NCI-H187 treated with DMSO at 0.1 percent for 48 hours (cell line): Measurements from ENCODE around the gene PACS2.

Experiments used
- DNase-seq: peaks from one replicate; lab custom pipeline; 2025; lab: John Stamatoyannopoulos, UW

Gene PACS2

DNA sequence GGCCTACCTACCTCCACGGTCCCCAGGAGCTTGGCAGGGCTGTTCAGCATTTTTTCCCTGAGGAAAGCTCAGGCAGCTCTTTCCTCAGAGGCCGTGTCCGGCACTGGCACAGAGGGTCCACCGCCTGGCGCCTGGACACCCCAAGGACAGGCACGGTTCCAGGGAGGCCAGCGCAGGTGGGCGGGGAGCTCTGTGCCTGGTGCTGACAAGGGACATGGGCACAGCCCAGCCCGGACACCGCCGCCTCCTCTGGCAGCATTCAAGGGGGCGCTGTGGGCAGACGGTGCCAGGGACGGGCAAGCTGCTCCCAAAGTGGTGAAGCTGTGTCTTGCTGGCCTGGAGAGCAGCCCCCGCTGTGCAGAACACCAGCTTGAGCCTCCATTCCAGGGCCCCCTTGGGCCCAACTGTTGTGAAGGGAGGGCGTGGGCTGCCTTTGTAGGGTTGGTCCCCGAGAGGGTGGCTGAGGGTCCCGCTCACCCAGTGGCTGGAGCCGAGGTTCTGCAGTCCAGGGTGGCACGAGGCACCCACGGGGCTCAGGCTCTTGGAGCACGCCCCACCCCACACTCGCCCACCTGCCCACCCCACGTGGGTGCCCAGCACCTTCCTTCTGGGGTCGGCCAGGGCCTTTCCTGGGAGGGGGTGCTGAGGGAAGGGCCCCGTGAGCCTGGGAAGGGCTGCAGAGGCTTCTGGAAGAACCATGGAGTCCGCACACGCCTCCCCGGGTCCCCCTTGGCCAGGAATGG lies 54.5 kb downstream of the PACS2 start:
- DNase-seq, result no peak

- DNase-seq, result no peak
These were observed 55.1 kb downstream of the PACS2 start for GRCh38 chr14:105369653-105370040.

DNA sequence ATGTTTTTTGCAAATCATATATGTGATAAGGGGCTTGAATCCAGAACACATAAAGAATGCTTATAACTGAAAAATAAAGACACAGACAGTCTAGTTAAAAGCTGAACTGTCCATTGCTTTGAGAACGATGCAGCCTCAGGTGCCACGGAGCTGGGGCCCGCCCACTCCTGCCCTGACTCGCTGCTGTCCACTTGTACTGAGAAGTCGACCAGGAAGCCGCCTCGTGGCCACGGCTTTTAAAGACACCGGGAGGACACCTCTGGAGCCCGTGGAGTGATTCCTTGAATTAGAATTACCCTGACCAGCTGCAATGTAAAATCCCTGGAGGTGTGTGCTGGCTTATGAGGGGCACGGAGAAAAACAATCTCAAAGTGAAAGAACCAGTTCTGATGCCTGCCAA lies 59.8 kb downstream of the PACS2 start:
- no peak for DNase-seq

GRCh38 chr14:105375635-105376057 lies 61.1 kb downstream of the PACS2 start:
- no peak for DNase-seq

DNA sequence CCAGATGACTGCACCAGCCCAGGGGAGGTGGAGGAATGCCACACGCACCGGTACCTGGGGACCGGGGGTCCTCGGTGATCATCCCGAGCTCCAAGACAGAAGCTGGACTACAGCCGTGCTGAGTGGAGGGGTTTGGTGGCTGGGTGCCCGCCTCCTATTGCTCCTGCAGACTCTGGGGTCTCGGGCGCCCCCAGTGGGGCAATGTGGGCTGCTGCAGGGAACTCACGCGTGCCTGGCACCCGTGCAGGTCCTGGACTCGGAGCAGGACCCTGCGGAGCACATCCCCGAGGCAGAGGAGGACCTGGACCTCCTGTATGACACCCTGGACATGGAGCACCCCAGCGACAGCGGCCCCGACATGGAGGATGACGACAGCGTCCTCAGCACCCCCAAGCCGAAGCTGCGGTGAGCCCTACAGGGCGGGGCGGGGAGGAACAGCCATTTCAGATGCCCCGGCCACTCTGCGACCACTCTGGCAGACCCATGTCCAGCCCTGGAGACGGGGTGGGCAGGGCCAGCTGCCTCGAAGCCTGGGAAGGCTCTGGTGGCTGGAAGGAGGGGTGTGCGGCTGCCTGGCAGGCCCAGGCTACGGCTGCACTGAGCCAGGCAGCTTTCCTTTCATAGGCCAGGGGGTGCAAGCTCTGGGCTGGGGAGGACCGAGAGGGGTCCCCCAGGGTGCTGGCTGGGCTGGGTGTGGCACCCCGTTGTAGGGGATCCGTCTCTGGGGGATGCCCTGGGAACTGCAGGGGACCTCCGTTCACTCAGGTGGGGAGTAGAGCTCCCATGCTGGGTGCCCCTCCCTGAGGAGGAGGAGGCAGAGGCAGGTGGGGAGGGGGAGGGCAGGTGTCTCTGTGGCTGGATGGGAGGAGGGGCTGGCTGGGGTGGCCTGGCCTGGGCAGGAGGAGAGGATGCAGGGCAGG lies 62.2 kb downstream of the PACS2 start:
- no peak for DNase-seq

GRCh38 chr14:105377555-105378182 lies 63.1 kb downstream of the PACS2 start:
- no peak for DNase-seq

GRCh38 chr14:105378199-105378598 lies 63.7 kb downstream of the PACS2 start:
- no peak for DNase-seq

- no peak for DNase-seq
These were observed 64.5 kb downstream of the PACS2 start for GRCh38 chr14:105378873-105379685.

GRCh38 chr14:105379946-105380345 lies 65.4 kb downstream of the PACS2 start:
- DNase-seq, result no peak

DNA sequence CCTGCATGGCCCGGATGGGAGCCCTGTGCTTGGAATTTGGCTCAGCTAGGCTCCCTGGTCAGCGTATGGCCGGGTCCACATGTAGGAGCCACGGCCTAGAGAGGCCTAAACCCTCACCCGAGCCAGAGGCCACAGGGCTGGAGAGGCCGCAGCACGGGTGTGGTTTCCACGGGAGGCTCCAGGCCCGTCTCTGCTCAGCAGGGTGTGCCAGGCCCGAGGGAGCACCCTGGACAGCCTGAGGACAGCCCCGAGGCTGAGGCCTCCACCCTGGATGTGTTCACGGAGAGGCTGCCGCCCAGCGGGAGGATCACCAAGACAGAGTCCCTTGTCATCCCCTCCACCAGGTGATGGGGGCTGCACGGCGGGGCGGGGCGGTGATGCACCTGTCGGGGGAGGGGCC lies 66.2 kb downstream of the PACS2 start:
- DNase-seq, result no peak

DNA sequence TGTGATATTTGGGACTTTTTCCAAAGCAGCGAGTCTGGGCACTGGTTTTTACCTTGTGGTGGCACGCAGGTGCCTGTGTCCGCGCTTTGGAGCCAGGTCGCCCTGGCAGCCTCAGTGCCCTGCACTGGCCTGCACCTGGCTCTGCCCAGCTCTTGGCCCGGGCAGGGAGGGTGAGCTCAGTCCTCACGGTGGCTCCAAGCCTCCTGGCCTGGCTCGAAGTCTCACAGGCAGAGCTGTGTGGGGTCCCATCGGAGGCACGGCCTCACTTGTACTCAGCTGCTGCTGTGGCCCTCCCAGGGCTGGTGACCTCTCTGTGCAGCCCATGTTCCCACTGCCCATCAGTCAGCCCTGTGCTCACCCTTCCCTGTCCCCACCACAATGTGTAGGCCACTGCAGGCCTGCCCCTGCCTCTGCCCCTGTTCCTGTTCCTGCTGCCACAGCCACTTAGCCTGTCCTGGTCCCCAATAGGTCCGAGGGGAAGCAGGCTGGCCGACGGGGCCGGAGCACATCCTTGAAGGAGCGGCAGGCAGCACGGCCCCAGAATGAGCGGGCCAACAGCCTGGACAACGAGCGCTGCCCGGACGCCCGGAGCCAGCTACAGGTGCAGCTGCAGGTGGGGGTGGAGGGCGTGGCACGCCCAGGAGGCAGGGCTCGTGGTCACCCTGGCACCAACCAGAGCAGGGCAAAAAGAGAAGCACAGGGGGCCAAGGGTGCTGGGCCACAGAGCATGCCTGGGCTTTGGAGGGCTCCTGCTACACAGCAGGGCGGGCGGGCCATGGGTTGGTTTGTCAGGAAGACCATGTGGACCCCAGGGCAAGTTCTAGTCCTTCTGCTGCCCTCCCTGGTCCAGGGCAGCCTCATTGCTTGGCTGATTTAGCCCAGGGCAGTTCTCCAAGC lies 67.1 kb downstream of the PACS2 start:
- no peak for DNase-seq

DNA sequence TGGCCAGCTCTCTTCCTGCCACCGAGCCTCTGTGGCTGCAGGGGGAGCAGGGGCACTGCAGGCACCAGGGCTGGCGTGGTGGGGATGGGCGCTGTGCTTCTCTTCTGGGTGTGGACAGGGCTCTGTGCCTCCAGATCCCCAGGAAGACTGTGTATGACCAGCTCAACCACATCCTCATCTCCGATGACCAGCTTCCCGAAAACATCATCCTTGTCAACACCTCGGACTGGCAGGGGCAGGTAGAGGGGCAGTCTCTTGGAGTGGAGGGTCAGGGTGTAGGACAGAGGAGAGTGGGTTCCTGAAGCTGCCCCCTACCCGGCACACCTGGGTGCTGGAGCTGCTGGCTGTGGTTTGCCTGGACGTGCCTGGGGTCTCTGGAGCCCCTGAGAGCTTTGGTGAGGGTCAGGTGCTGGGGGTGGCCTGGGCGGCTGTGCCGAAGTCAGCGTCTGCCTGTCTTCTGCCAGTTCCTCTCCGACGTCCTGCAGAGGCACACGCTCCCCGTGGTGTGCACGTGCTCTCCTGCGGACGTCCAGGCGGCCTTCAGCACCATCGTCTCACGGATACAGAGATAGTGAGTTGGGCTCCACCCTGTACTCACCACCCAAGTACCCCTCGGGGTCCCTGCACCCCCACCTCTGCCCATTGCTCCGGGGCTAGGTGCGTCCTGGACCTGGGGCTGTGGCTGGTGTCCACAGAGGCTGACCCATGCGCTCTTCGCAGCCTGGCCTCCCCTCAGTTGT lies 68.0 kb downstream of the PACS2 start:
- DNase-seq, result no peak

DNA sequence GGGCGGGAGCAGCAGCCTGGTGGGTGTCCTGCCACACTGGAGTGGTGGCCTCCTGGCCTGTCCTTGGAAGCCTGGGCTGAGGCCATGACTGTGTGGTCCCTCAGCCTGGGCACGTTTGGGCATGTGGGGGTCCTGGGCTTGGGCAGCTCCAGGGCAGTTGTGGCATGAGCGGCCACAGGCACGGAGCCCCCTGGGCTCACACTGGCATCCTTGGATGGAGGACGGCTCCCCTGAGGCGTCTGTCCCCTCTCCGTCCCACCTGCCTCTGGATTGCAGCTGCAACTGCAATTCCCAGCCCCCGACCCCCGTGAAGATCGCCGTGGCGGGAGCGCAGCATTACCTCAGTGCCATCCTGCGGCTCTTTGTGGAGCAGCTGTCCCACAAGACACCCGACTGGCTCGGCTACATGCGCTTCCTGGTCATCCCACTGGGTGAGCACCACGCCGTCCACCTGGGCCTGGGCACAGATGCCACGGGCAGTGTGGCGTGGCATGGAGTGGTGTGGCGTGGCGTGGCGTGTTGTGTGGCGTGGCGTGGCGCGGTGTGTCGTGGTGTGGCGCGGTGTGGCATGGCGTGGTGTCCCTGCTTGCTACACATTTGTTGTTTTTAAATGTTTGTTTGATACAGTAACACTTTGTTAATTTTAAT lies 68.7 kb downstream of the PACS2 start:
- DNase-seq, result no peak

- no peak for DNase-seq
These were observed 69.6 kb downstream of the PACS2 start for GRCh38 chr14:105384041-105384557.

GRCh38 chr14:105384605-105385321 lies 70.2 kb downstream of the PACS2 start:
- no peak for DNase-seq

DNA sequence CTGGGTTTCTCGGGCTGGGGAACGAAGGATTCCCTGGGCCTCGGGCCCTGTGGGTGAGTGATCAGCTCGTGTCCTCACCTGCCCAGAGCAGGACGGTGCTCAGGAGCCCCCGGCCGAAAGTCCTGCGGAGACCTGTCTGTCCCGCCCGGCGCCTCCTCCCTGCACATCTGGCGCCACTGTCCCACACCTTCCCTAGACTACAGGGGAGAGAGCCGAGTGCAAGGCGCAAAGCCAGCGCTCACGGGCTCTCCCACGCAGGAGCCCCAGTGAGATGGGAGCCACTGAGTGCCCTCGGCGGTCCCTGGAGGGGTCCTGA lies 70.7 kb downstream of the PACS2 start:
- DNase-seq, result no peak

DNA sequence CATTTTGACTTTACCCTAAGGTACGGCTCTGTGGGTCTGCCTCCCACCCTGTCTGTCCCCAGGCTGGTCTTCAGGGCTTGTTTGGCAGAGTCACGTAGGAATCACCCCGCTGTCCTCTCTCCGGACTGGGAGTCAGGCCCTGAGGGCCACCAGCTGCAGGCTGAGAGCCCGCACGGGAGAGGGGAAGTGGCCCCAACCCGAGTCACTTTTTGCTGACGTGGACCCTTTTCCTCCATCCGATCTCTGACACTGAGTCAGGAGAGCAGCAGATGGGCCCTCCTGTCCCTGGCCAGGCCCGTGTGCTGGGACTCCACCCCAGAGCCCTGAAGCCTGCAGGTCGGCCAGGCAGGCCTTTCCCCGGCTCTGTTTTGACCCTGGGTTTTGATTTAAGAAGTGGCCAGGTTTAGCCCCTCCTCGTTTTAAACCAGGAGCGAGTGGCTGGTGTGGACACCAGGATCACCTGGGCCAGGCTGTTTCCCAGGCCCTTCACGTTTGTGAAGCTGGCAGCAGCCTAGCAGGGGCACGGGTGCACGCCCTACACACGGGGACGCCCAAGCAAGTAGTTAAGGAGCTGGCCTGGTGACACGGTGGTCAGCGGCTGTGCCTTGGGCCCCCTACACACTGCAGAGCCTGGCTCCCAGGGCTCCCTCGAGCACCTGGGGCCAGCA lies 71.3 kb downstream of the PACS2 start:
- no peak for DNase-seq
